Activated CD8-positive, alpha-beta memory T cell treated with anti-CD3 and anti-CD28 coated beads for 36 hours (primary cell): ENCODE results near the gene PRMT7. TPM values are rescaled to one million over a fixed set of nuclear protein-coding genes. Genes with fewer than 3 reads are reported as not detected.

ENCODE experiments used
- CTCF ChIA-PET: fragments of 350-600 bp; sonication (Branson Sonifier 250); formaldehyde crosslinking; loops from one replicate; lab custom pipeline; 2021; ENCODE audit warnings: antibody characterized with exemption; lab: Charles Lee
- POLR2A ChIA-PET: fragments of 350-600 bp; sonication (Branson Sonifier 250); formaldehyde crosslinking; loops from one replicate; lab custom pipeline; 2021; ENCODE audit warnings: antibody characterized with exemption; lab: Charles Lee
- total RNA-seq, 2 experiments: library from RNA; stranded (reverse); gene quantifications; one replicate each; pipeline ENCODE4 v1.2.3, GENCODE V29; 2021

The PRMT7 gene
- total RNA-seq, 2 experiments from 2014 or later, result 60.2 to 62.9 TPM

DNA sequence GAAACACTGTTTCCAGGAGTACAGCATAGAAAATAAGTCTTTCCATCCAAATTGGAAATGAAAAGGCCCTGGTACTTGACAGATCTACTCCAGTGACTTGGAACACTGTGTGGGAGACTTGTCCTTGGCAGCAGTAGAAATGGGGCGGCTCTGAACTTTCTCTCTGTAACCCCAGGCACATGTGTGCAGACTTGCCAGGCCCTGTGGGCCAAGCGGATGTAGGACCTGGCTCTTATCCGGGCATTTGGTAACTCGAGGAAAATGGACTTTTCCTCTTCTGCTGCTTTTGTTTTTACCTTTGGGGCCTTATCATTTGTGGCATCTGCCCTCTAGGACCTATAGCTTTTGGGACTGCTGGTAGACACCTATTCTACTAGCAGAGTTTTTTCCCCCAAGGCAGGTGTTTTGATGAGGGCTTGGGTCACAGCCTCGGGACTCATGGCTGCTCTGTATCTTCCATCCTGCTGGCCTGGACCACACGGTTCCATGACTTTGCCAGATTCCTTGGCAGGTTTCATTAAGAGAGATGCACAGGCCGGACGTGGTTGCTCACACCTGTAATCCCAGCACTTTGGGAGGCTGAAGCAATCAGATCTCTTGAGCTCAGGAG, 94.0 kb downstream of the PRMT7 start:
- CTCF ChIA-PET, result no interaction called here
- POLR2A ChIA-PET, result no interaction called here

DNA sequence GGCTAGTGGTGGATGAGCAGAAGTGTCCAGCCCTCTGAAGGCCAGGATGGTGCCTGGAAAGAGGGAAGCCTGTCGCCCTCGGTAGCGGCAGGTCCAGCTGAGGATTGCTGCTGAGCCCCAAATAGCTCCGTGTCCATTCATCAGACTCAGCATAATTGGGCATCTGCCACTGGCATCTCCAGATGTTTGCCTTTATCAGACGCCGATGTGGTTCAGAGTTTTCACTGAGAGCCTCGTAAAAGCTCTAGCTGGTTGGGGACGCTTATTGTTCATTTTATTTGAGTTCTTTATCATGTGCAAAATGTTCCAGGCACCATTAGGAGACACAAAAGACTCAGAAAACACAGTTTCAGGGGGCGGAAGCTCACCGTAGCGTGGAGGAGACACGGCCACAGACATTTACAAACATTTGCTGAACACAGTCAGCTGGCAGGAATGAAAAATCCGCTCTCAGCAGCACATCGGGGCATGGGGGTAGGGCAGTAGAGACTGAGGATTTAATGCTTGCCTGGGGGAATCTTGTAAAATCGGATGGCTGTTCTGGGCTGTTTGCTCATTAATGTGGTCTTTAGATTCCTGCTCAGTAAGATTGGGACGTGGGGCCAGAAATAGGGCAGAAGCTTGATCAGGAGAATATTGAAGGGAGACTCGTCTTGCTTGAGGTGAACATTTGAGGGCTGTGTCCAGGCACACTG, 95.8 kb downstream of the PRMT7 start:
- ChIA-PET POLR2A (no interaction called here), CTCF (no interaction called here)

Other genes starting within 250 kb of the PRMT7 start
- 10 to 100 TPM; 93.1 to 95.4 TPM for gene NFATC3, start 225.6 kb upstream of the PRMT7 start, total RNA-seq
- gene ESRP2, start 74.9 kb upstream of the PRMT7 start, total RNA-seq, result under 1 TPM; 0.27 to 0.48 TPM
- gene PLA2G15, start 65.6 kb upstream of the PRMT7 start, total RNA-seq, result 1 to 10 TPM; 9.3 to 9.5 TPM
- 10 to 100 TPM; 99.2 to 99.4 TPM for gene SLC7A6, start 46.5 kb upstream of the PRMT7 start, total RNA-seq
- gene SLC7A6OS, start 73 bp upstream of the PRMT7 start, total RNA-seq, result 10 to 100 TPM; 20.9 to 22.6 TPM
- under 1 TPM; 0.19 TPM for gene SMPD3, start 137.5 kb downstream of the PRMT7 start, total RNA-seq
- gene ZFP90, start 228.3 kb downstream of the PRMT7 start, total RNA-seq, result 10 to 100 TPM; 21.2 to 23.2 TPM